Stimulated activated CD4-positive, alpha-beta T cell treated with anti-CD3 and anti-CD28 coated beads, Interleukin-1b, Interleukin-23, amount 100 ng/mL, for 48 hours (primary cell): ENCODE data around the gene PAK4.

Source experiments
- DNase-seq: peaks from one replicate; pipeline ENCODE4 v3.0.0-alpha.2; 2020

The PAK4 gene

DNA sequence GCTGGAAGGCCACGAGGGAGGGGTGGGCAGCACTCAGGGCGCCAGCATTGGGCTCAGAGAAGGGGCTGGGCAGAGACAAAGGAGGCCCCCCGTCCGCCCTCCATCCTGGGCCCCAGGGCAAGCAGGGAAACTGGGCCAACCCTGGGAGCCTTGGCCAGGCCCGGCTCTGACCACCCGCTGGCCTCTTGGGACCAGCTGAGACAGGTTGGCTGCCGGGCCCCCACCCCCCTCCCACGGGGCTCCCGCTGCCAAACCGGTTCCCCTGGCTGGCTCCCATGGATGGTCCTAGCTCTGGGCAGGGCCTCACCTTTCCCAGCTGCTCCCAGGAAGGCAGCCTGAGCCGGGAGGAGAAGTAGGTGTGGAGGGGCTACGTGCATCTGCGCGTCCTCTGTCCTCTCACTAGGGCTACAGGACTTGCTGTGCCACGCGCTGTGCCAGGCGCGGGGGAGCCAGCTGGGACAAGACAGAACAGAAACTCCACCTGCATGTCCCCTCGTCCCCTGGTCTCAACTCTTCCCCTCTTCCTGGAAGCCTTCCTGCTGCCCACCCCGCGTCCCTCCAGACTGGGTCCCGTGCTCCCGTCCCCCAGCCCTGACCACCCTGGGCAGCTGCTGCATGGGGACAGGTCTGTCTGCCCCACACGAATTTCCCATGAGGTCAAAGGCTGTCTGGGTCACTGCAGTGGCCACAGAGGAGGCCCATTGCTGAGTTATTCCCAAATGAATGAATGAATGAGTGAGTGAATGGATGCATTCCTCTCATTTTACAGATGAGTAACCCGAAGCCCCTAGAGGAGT is 42.1 kb downstream of the PAK4 start:
- DNase-seq = no peak

DNA sequence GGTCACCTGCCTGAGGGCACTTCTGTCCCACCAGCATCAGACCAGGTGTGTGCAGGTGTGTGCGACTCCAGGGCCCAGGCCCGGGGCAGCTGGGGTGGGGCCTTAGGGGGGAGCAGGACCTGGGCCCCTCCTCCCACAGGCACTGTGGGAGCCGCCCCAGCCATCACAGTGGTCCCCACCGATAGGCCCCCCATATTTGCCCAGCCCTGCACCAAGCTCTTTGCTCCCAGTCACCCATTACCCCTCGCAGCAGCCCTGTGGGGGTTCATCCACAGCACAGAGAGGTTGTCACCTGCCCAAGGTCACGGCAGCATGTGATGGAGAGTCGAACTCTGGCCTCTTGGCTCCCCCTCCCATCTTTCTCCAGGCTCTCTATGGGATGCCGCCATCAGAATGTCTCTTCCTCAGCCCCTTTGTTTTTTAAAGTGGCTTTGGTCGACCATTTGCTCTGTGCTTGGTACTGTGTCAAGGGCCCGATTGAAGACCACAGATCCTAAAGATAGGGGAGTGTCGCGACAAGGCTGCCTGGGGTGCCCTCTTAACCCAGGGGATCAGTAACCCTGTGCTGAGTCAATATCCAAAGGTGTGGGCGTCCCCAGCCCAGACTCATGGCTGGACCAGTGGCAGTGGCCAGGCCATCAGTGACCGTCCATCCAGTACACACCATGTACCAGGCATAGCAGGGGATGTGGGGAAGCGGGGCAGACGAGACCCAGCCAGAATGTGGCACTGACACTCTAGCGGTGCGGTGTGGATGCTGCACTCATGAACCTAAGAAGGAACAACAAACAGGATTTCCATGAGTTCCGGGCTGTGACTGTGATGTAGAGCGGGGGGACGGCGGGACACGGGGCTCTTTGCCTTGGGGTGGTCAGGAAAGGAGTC is 42.9 kb downstream of the PAK4 start:
- no peak for DNase-seq

DNA sequence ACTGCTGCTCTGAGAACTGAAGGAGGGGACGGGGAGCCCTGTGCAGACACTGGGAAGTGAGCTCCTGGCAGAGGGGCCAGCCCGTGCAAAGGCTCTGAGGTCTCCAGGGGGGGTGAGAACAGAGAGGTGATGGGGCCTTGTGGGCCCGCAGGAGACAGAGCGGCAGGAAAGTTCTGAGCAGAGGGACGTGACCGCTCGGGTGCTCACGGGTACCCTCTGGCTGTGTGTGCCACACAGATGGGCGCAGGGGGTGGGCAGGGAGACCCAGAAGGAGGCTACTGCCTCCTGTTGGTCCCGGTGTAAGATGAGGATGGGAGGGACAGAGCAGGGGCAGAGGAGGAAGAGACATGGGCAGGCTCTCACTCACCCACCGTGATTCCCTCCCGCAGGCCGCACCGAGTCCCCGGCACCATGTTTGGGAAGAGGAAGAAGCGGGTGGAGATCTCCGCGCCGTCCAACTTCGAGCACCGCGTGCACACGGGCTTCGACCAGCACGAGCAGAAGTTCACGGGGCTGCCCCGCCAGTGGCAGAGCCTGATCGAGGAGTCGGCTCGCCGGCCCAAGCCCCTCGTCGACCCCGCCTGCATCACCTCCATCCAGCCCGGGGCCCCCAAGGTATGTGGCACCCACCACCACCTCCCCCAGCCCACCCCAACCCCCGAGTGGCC is 43.7 kb downstream of the PAK4 start:
- DNase-seq = no peak

DNA sequence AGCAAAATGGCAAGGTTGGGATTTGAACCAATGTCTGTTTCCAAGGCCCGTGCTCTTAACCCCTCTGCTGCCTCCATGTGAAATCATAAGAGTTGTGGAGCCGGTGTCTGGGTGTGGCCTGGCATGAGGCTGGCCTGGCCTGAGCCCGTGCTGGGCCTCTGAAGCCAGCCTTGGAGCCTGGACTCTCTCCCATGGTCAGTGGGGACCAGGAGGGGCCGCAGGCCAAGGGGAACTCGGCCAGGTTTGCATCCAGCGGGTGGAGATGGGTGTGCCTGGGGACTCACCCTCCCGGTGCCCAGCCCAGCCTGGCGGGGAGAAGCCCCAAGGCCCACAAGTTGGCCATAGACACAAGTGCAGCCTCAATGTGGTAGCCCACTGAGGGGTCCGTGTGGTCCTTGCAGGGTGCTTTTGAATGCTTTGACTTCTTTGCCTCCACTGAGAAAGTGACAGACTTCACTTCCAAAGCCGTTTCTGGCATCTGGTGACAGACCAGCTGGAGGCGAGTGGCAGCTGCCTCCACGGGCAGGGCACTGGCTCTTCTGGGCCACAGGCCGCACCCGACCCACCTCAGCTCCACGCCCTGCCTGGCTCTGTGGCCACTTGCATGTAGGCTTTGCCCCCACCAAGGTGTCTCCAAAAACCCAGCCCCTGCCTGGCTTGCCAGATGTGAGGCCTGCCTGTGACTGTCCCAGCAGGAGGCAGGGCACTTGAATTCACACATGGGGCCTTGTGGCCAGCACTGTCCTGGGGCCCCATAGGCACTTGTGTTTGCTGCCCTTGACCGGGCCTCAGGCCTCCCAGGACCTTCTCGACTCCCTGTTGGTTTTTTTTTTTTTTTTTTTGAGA is 45.0 kb downstream of the PAK4 start:
- no peak for DNase-seq

DNA sequence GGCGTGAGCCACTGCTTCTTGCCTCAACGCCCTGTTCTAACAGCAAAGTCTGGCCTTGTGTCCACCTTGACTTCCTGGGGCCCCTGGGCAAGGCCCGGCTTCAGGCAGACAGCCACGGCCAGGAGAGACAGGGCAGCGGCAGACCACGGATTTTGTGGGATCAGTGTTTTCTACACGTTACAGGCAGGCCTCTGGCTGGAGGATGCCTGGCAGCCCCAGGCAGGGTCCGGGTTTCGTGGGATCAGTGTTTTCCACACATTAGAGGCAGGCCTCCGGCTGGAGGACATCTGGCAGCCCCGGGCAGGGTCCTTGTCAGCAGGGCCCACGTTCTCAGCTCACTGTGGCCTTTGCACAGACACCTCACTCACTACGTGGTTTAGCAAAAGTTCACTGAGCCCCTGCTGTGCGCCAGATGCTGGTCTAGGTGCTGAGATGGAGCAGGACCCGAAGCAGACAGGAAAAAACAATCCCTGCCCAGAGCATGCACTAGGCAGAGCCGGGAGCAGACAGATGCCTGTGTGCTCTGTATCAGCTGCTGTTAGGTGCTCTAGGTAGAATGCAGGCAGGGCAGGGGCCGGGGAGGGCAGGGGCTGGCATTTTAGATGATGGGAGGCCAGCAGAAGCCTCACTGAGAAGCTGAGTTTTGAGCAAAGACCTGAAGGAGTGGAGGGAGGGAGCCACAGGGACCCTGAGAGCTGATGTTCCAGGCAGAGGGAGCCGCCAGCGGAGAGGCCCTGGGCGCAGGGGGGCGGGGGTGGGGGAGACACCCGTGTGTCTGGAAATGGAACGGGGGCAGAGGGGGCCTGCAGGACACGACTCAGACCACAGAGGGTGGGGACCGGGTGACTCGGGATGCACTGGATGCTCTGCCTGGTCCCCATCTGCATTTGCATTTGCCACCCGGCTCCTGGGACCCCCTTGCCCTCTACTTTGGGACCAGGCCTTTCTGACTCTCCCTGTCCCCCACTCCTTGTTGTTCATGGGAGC is 46.2 kb downstream of the PAK4 start:
- DNase-seq = no peak

DNA sequence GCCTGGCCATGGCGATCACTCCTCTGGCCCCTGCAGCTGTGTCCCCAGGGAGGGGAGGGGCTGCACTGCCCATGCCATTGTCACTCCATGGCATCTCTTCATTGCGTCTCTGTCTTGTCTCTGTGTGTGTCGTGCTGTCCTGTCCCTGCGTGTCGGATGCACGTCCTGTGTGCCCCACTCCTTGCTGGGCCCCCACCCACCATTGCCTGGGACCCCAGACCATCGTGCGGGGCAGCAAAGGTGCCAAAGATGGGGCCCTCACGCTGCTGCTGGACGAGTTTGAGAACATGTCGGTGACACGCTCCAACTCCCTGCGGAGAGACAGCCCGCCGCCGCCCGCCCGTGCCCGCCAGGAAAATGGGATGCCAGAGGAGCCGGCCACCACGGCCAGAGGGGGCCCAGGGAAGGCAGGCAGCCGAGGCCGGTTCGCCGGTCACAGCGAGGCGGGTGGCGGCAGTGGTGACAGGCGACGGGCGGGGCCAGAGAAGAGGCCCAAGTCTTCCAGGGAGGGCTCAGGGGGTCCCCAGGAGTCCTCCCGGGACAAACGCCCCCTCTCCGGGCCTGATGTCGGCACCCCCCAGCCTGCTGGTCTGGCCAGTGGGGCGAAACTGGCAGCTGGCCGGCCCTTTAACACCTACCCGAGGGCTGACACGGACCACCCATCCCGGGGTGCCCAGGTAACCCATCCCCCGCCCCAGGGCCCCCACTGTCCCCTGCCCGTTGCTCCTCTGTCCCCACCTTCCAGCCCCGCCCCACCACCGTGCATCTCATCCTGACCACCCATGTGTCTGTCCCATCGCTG is 47.3 kb downstream of the PAK4 start:
- no peak for DNase-seq

DNA sequence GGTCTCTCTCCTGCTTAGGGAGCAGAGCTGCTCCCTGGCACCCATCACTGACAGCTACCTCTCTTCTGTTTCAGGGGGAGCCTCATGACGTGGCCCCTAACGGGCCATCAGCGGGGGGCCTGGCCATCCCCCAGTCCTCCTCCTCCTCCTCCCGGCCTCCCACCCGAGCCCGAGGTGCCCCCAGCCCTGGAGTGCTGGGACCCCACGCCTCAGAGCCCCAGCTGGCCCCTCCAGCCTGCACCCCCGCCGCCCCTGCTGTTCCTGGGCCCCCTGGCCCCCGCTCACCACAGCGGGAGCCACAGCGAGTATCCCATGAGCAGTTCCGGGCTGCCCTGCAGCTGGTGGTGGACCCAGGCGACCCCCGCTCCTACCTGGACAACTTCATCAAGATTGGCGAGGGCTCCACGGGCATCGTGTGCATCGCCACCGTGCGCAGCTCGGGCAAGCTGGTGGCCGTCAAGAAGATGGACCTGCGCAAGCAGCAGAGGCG is 48.0 kb downstream of the PAK4 start:
- DNase-seq = no peak

DNA sequence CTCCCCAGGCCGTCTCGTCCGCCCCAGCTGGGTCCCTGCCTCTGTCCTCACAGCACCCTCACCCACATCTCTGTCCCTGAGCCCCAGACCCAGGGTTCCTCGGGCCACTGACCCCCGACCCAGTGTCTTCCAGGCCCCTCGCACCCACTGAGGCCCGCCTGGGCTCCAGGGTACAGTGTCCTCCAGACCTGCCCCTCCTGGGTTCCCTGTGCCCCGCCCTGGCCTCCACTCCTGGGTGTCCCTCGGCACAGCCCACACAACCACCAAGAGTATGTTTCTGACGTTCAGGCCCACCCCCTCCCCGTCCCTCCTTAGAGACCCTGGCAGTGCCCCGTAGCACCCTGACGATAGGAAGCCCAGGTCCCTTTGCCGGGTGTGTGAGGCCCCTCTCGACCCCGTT is 48.6 kb downstream of the PAK4 start:
- no peak for DNase-seq

DNA sequence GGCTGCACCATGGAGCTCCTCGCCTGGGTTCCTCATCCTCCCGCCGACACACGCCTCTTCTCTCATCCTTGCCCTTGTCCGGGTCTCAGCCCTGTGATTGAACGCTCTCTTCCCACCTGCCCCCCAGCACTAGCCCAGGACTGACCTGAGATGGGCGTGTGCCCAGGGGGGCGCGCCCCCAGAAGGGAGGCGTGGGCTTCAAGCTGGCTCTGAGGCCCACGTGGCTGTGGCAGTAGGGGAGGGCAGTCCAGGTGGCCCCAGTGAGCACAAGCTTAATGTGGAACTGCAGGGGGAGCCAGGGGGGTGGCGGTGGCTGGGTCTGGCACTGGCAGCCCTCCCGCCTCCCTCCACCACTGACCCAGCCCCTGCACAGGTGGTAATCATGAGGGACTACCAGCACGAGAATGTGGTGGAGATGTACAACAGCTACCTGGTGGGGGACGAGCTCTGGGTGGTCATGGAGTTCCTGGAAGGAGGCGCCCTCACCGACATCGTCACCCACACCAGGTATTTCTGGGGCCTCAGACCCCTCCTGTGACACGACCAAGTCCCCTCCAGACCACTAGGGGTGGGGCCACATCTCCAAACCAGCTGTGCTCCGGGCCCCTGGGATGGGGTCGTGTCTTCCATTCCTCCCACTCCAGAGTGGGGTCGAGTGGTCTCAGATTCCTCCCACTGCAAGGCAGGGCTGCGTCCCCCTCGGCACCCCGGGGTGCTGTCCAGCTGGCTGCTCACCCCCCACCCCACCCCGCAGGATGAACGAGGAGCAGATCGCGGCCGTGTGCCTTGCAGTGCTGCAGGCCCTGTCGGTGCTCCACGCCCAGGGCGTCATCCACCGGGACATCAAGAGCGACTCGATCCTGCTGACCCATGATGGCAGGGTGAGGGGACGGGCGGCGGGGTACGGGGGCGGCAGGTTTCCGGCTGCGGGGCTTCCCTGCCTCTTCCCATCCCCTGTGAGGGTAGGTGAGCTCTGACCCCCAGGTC is 49.3 kb downstream of the PAK4 start:
- no peak for DNase-seq

DNA sequence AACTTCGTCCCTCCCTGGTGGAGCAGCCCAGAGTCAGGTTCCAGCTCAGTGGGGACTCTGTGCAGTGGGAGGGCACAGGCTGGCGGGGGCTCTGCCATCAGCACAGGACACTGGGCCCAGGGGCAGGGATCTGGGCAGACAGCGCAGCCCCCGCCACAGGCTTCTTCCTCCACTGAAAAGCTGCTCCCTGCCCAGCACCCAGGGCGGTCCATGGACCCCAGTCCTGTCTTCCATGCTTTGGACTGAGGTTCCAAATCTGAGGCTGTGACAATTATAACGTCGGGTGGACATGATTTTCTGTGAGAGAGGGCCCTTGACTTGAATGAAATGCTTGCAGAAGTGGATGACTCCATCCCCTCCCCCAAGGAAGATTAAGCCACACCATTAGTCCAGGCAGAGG is 50.0 kb downstream of the PAK4 start:
- no peak for DNase-seq

DNA sequence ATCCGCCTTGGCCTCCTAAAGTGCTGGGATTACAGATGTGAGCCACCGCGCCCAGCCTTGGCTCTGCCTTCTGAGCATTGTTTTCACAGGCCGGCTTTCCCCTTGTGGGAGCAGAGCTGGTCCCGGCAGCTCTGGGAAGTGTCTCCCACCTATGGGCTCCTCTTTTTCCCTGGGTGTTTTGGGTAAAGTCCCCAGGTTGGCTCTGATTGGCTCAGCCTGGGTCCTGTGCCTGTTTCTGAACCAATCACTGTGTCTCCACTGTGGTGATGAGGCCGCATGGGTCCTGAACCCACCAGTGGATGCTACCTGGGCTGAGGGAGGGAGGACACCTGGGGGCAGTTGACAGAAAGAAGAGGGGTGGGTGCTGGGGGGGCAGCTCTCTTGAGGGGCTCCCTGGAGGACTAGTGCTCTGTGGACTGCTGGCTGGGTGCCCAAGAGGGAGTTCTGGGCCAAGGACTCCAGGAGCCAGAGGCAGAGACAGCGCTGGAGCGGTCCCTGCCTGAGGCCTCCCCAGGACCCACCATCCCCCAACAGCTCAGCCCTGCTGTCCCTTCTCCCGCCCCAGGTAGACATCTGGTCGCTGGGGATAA is 51.6 kb downstream of the PAK4 start:
- DNase-seq = no peak

DNA sequence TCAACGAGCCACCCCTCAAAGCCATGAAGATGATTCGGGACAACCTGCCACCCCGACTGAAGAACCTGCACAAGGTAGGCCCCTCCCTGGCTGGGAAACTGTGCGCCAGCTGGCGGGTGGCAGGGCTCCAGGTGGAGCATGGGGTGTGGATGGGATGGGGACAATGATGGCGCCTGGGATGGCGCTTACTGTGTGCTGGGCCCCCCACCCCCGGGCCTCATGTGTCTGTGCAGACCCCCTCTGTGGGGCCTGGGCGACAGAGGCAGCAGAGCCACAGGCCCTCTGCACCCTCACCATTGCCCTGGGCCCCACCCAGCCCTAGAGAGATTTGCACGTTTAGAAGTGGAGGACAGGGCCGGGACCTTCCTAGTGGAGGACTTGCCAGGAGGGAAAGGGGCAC is 52.1 kb downstream of the PAK4 start:
- no peak for DNase-seq

DNA sequence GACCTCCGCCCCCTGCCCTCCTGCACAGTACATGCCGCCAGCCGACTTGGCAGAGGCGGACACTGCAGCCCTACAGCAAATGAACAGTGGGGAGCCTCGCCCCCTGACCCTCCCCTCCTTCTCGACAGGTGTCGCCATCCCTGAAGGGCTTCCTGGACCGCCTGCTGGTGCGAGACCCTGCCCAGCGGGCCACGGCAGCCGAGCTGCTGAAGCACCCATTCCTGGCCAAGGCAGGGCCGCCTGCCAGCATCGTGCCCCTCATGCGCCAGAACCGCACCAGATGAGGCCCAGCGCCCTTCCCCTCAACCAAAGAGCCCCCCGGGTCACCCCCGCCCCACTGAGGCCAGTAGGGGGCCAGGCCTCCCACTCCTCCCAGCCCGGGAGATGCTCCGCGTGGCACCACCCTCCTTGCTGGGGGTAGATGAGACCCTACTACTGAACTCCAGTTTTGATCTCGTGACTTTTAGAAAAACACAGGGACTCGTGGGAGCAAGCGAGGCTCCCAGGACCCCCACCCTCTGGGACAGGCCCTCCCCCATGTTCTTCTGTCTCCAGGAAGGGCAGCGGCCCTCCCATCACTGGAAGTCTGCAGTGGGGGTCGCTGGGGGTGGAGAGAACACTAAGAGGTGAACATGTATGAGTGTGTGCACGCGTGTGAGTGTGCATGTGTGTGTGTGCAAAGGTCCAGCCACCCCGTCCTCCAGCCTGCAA is 52.9 kb downstream of the PAK4 start:
- no peak for DNase-seq

DNA sequence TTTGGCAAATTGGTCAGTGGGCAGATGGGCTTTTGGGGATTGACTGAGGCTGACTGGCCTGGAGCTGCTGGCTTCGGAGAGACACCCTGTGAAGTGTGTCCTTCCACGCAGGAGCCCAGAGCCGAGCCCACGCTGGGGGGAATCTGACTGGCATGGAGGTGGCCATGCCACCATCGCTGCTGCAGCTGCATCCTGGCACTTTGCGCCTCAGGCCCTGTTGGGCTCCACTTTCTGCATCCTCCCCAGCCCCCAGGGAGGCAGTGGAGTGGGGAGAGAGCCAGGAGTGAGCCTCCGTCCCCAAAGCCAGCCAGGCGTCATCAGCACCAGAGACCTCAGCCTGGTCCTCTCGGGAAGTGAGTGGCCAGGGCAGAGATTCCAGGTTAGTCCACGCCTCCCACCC is 54.2 kb downstream of the PAK4 start:
- no peak for DNase-seq

DNA sequence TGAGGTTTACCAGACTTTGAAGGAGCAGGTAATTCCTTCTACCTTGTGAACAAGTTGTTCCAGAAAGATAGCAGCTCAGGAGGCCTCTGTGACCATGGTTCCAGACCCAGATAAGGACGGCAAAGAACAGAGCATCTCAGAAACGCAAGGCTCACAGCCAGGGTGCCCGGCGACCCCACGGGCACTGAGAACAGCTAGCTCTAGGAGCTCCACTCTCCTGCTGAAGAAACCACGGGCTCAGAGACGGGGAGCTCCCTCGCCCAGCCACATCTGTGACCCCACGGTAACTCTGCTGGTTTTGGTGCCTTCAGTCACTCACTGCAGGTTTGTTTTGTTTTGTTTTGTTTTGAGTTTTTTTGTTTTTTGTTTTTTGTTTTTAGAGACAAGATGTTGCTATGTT is 55.2 kb downstream of the PAK4 start:
- no peak for DNase-seq

DNA sequence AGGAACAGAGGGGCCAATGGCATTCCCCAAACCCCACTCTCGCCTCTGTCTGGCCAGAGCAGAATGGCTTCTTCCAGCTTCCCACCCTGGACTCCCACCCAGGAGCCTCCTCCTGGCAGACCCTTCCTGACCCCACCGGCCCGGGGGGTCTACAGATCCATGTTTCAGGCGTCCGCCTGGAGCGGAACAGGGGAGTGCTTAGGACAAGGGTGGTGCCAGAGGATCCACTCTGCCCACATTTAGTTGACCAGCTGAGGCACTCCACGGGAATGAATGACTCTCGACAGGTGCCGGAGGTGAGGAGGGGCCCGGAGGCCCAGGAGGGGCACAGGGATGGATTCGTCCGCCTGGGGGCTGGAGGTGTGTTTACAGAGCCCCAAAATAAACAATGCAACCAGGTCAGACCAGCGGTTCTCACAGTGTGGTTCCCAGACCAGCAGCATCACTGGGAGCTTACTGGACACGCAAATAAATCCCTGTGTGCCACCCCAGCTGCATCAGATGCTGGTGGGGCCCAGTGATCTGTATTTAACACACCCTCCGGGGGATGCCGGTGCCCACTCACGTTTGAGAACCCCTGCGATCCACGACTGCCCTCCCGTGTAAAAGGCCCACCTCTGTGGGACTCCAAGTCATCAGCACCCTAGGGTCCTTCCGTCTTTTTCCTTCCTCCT is 56.1 kb downstream of the PAK4 start:
- no peak for DNase-seq

DNA sequence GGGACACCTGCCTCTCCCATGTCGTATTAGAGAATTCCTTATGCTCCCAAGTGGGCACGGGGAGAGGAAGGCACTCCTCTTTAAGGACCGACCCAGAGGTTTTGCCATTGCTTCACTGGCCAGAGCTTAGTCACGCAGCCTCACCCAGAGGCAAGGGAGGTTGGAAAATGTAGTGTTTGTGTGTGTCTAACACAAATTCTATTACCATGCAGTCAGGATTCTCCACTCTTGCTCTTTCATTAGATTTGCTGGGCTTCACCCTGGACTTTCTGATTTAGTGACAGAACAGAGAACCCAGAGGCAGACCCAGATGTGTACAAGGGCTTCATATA is 56.6 kb downstream of the PAK4 start:
- DNase-seq = no peak

DNA sequence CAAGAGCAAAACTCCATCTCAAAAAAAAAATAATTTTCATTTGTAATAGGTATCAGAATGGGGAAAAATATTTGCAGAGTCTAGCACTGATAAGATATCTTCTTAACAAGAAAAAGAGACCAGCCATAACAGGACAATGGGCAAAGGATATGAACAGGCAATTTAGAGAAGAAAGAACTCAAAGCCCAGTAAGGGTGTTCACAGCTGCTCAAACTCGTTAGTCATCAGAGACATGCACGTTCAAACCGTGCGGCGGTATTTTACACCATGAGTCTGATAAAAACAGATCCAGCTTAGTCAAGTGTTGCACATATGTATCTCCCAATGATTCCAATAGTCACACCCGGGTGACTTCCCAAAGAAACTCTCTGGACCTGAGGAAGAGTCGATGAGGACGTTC is 57.5 kb downstream of the PAK4 start:
- no peak for DNase-seq
